Lung (tissue), 12 donors: ENCODE results near the gene HPN. TPM values are rescaled to one million over a fixed set of nuclear protein-coding genes. Genes with fewer than 3 reads are reported as not detected.

Experiments used
- ATAC-seq: fragments of 200-7000 bp; cut with Tn5 transposase; one replicate; pipeline ENCODE4 v1.9.1; 2020; ENCODE audit warnings: moderate number of reproducible peaks; ENCODE audit not compliant: insufficient read depth, low FRiP score
- DNase-seq, 3 donors: peaks; one replicate each; pipeline ENCODE4 v3.0.0-alpha.2; 2013 to 2017
- H3K27ac ChIP-seq, 2 donors: one replicate each; pipeline ENCODE4 v1.5.1; 2013; ENCODE audit warnings: mild to moderate bottlenecking in 2 of 2, moderate library complexity in 2 of 2, control low read depth in 1 of 2, inconsistent platforms in 1 of 2, low read depth in 1 of 2, low read length in 1 of 2
- H3K27me3 ChIP-seq, 3 donors: one replicate each; pipeline ENCODE4 v1.5.1; 2013; ENCODE audit warnings: low read length in 2 of 3; ENCODE audit not compliant: control insufficient read depth in 3 of 3, insufficient read depth in 3 of 3
- H3K36me3 ChIP-seq, 4 donors: one replicate each; pipeline ENCODE4 v1.5.1; 2013; ENCODE audit warnings: low read length in 4 of 4, mild to moderate bottlenecking in 1 of 4, moderate library complexity in 1 of 4; ENCODE audit not compliant: control insufficient read depth in 4 of 4, insufficient read depth in 4 of 4
- H3K4me1 ChIP-seq, 5 donors: one replicate each; pipeline ENCODE4 v1.5.1; 2013; ENCODE audit warnings: low read length in 5 of 5, mild to moderate bottlenecking in 2 of 5, moderate library complexity in 1 of 5; ENCODE audit not compliant: control insufficient read depth in 5 of 5, insufficient read depth in 5 of 5
- H3K4me3 ChIP-seq: one replicate; pipeline ENCODE4 v1.5.1; 2013; ENCODE audit warnings: mild to moderate bottlenecking, control low read depth, moderate library complexity
- H3K9ac ChIP-seq, 2 donors: one replicate each; pipeline ENCODE4 v1.5.1; 2013; ENCODE audit warnings: low read length in 2 of 2, control low read depth in 1 of 2; ENCODE audit not compliant: insufficient read depth in 1 of 2
- H3K9me3 ChIP-seq, 4 donors: one replicate each; pipeline ENCODE4 v1.5.1; 2013; ENCODE audit warnings: low read length in 3 of 4, mild to moderate bottlenecking in 1 of 4, moderate library complexity in 1 of 4; ENCODE audit not compliant: control insufficient read depth in 4 of 4, insufficient read depth in 3 of 4
- WGBS, 2 donors: extraction: QIAGEN DNeasy Blood & Tissue Kit; methylation state at CpG; one replicate each; pipeline ENCODE4 v1.1.7; 2013; 5-methylcytosine and 5-hydroxymethylcytosine counted together
- polyA plus RNA-seq, 2 donors: library from polyadenylated mRNA; stranded (reverse); fragments of 200-250 nt; gene quantifications; one replicate each; pipeline ENCODE4 v1.2.1, GENCODE V29; 2013
- total RNA-seq, 2 donors: library from RNA; depleted of rRNA in 1 of 2; stranded (reverse); fragments of >200 nt in 1 of 2; gene quantifications; one replicate each; pipeline ENCODE4 v1.2.1, GENCODE V29; 2014 to 2021
- TF ChIP-seq, protein P1 (sequence below): IDR thresholded peaks from 2 replicates; pipeline ENCODE4 v1.5.1; 2012; ENCODE audit warnings: mild to moderate bottlenecking; ENCODE audit errors: control extremely low read depth, extremely low read depth
- donor health status: control.
- donor health status: control.
- donor health status: Bipolar disorder and iron deficiency.
- donor health status: healthy.
- donor health status: DM: yes; HTN: yes; CAD: no.

The HPN gene
- total and polyA plus RNA-seq, 4 donors = 15.4 to 41.4 (median 26.8) TPM

DNA sequence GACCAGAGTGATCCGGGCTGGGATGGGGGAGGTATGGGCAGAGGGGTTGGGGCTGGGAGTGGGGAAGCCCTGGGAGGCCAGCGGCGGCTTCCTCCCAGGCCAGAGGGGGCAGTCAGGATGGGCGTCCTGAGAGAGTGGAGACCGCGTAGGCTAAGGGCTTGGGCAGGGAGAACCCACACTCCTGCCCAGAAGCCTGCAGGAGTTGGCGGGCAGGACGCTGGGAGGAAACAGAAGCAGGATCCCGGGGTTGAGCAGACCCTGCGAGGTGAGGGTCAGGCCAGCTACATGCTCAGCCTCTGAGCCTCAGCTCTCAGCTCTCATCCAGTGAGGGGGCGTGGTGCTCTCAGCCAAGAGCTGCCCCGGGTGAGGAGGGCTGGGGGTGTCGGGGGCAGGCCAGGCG, 19.1 kb upstream of the HPN start:
- H3K36me3 ChIP-seq = peaks cover 23 to 89% (median 39%) of the 10 kb centered on the region in 4 donors

DNA sequence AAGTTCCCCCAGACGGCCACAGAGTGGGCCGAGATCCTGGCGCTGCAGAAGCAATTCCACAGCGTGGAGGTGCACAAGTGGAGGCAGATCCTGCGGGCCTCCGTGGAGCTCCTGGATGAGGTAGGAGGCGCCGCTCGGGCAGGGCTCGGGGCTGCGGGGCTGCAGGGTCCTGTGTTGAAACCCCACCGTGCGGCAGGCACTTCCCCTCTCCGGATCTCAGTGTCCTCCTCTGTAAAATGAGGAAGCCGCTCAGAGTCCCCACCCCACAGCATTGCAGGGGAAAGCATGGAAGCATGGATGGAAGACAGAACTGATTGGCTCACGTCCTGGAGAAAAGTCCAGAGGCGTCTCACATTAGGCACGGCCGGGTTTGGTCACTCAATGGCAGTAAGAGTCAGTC, 18.1 kb upstream of the HPN start:
- DNase-seq (no peak), ATAC-seq (no peak)
- no peaks in the 10 kb centered on the region for H3K4me1 ChIP-seq
- no peak overlapping the region for H3K9ac ChIP-seq
- H3K27ac ChIP-seq = no peak overlapping the region
- WGBS, 2 donors = 48 to 78% methylated on average over 19 of the region's 19 CpGs
- no peaks in the 10 kb centered on the region for H3K27me3 ChIP-seq
- no peaks in the 10 kb centered on the region for H3K9me3 ChIP-seq
- H3K36me3 ChIP-seq = peaks cover 21 to 88% (median 39%) of the 10 kb centered on the region in 4 donors
- TF ChIP-seq, protein P1, sequence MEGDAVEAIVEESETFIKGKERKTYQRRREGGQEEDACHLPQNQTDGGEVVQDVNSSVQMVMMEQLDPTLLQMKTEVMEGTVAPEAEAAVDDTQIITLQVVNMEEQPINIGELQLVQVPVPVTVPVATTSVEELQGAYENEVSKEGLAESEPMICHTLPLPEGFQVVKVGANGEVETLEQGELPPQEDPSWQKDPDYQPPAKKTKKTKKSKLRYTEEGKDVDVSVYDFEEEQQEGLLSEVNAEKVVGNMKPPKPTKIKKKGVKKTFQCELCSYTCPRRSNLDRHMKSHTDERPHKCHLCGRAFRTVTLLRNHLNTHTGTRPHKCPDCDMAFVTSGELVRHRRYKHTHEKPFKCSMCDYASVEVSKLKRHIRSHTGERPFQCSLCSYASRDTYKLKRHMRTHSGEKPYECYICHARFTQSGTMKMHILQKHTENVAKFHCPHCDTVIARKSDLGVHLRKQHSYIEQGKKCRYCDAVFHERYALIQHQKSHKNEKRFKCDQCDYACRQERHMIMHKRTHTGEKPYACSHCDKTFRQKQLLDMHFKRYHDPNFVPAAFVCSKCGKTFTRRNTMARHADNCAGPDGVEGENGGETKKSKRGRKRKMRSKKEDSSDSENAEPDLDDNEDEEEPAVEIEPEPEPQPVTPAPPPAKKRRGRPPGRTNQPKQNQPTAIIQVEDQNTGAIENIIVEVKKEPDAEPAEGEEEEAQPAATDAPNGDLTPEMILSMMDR = no peak
- no peak overlapping the region for H3K4me3 ChIP-seq

More for the DNA sequence above, 19.1 kb upstream of the HPN start:
- 82 to 85% methylated on average over 14 of the region's 14 CpGs for WGBS, 2 donors
- Histone ChIP-seq H3K27ac (no peak overlapping the region), H3K4me3 (no peak overlapping the region), H3K9me3 (no peaks in the 10 kb centered on the region), H3K27me3 (no peaks in the 10 kb centered on the region), H3K9ac (no peak overlapping the region), H3K4me1 (no peaks in the 10 kb centered on the region)
- TF ChIP-seq, protein P1 = no peak
- ATAC-seq (no peak), DNase-seq (peak in 1 of 3 donors; percentile 45)

DNA sequence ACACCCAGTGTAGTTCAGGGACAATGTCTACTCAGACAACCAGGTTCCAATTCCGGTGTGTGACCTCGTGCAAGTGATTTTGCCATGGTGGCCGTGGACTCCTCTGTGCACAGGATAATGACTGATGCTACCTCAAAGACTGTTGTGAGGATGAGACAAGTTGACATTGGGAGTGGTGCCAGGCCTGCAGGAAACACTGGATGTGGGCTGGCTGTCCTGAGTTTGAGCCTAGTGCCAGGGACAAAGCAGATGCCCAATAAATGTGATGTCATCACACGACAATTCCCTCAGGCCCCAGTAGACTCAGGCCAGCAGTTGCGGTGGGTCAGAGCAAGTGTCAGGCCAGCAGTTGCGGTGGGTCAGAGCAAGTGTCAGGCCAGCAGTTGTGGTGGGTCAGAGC, 17.4 kb upstream of the HPN start:
- ATAC-seq = no peak
- no peaks in the 10 kb centered on the region for H3K9me3 ChIP-seq
- H3K9ac ChIP-seq = no peak overlapping the region
- H3K4me1 ChIP-seq = no peaks in the 10 kb centered on the region
- no peak for DNase-seq
- 84 to 94% methylated on average over 6 of the region's 6 CpGs for WGBS, 2 donors
- TF ChIP-seq, protein P1 = no peak
- H3K27me3 ChIP-seq = no peaks in the 10 kb centered on the region
- no peak overlapping the region for H3K4me3 ChIP-seq
- peaks cover 14 to 81% (median 34%) of the 10 kb centered on the region in 4 donors for H3K36me3 ChIP-seq
- H3K27ac ChIP-seq = peak overlapping the region in 1 of 2 donors; percentile 25

DNA sequence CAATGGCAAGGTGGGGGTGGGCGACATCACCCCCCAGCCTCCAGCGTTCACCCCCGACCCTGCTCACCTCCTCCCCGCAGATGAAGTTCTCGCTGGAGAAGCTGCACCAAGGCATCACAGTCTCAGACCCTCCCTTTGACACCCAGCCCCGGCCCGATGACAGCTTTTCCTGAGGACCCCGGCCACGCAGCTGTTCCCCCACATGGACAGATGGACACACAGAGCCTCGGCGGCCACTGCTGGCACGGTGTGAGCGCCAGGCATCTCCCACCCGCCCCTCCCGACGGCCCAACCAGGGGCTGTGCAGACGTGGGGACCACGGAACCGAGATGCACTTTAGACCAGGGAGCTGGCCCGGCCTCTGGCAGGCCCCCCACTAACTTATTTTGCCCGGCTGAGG, 15.6 kb upstream of the HPN start:
- Histone ChIP-seq H3K9me3 (no peaks in the 10 kb centered on the region), H3K4me1 (peaks cover 0 to under 1% (median 0%) of the 10 kb centered on the region in 5 donors), H3K36me3 (peaks cover 6 to 64% (median 21%) of the 10 kb centered on the region in 4 donors), H3K27ac (no peak overlapping the region), H3K4me3 (no peak overlapping the region), H3K9ac (no peak overlapping the region), H3K27me3 (peaks cover 0 to 5% (median 3%) of the 10 kb centered on the region in 3 donors)
- DNase-seq = no peak
- no peak for ATAC-seq
- TF ChIP-seq, protein P1 = no peak
- 93 to 95% methylated on average over 21 of the region's 21 CpGs for WGBS, 2 donors
